Measurements from ENCODE around the gene PDIA4. TPM values are rescaled to one million over a fixed set of nuclear protein-coding genes. Genes with fewer than 3 reads are reported as not detected.

PDIA4 gene
- total RNA-seq, 1 donor from 2014 or later = 414 TPM

GRCh38 chr7:149007611-149008010, 20.7 kb downstream of the PDIA4 start:
- FAIRE-seq = peak; percentile 7
- TF ChIP-seq CTCF (IDR thresholded peaks at IDR 0.05; ENCODE audit: insufficient read depth, low read length, severe bottlenecking) = no peak
- H3K4me3 ChIP-seq (ENCODE audit: low read depth, low read length) = no peak overlapping the region
- peaks cover 57% of the 10 kb centered on the region for H3K36me3 ChIP-seq (ENCODE audit: control insufficient read depth, insufficient read depth, low read length)
- DNase-seq (ENCODE audit: low read depth) = no peak
- no peaks in the 10 kb centered on the region for H3K27me3 ChIP-seq (ENCODE audit: control insufficient read depth, insufficient read depth, low read length)

GRCh38 chr7:149007146-149007545, 21.2 kb downstream of the PDIA4 start:
- peaks cover 57% of the 10 kb centered on the region for H3K36me3 ChIP-seq (ENCODE audit: control insufficient read depth, insufficient read depth, low read length)
- FAIRE-seq (no peak), DNase-seq (ENCODE audit: low read depth) (no peak)
- H3K27me3 ChIP-seq (ENCODE audit: control insufficient read depth, insufficient read depth, low read length) = no peaks in the 10 kb centered on the region
- no peak for TF ChIP-seq CTCF (IDR thresholded peaks at IDR 0.05; ENCODE audit: insufficient read depth, low read length, severe bottlenecking)
- no peak overlapping the region for H3K4me3 ChIP-seq (ENCODE audit: low read depth, low read length)

- Histone ChIP-seq H3K4me3 (ENCODE audit: low read depth, low read length) (no peak overlapping the region), H3K27me3 (ENCODE audit: control insufficient read depth, insufficient read depth, low read length) (no peaks in the 10 kb centered on the region), H3K36me3 (ENCODE audit: control insufficient read depth, insufficient read depth, low read length) (peaks cover 50% of the 10 kb centered on the region)
- TF ChIP-seq CTCF (IDR thresholded peaks at IDR 0.05; ENCODE audit: insufficient read depth, low read length, severe bottlenecking) = no peak
- FAIRE-seq (no peak), DNase-seq (ENCODE audit: low read depth) (no peak)
Measured at GRCh38 chr7:149006345-149006725, 22.0 kb downstream of the PDIA4 start.

- FAIRE-seq = no peak
- Histone ChIP-seq H3K36me3 (ENCODE audit: control insufficient read depth, insufficient read depth, low read length) (peaks cover 45% of the 10 kb centered on the region), H3K27me3 (ENCODE audit: control insufficient read depth, insufficient read depth, low read length) (no peaks in the 10 kb centered on the region), H3K4me3 (ENCODE audit: low read depth, low read length) (no peak overlapping the region)
- TF ChIP-seq CTCF (IDR thresholded peaks at IDR 0.05; ENCODE audit: insufficient read depth, low read length, severe bottlenecking) = peak; percentile 73
- peak; percentile 44 for DNase-seq (ENCODE audit: low read depth)
Measured at GRCh38 chr7:149005427-149006344, 22.6 kb downstream of the PDIA4 start.

GRCh38 chr7:149004405-149005370, 23.6 kb downstream of the PDIA4 start:
- FAIRE-seq = no peak
- DNase-seq (ENCODE audit: low read depth) = no peak
- peaks cover 41% of the 10 kb centered on the region for H3K36me3 ChIP-seq (ENCODE audit: control insufficient read depth, insufficient read depth, low read length)
- no peak overlapping the region for H3K4me3 ChIP-seq (ENCODE audit: low read depth, low read length)
- no peak for TF ChIP-seq CTCF (IDR thresholded peaks at IDR 0.05; ENCODE audit: insufficient read depth, low read length, severe bottlenecking)
- H3K27me3 ChIP-seq (ENCODE audit: control insufficient read depth, insufficient read depth, low read length) = no peaks in the 10 kb centered on the region
